ENCODE data around the gene IPO4. TPM values are rescaled to one million over a fixed set of nuclear protein-coding genes. Genes with fewer than 3 reads are reported as not detected.

IPO4 gene
- total and polyA plus RNA-seq, 9 of the 15 experiments (the other 6 are each of a cell fraction or from before 2014, with no cell fraction given), result 7.3 to 122 (median 31.8) TPM

- TF ChIP-seq AFF1 (IDR thresholded peaks at IDR 0.05; ENCODE audit: low read depth in 1 of 2, partially characterized antibody in 2 of 2), result peak in 1 of 2 experiments; percentile 22
- TF ChIP-seq SMARCB1 (IDR thresholded peaks at IDR 0.05; ENCODE audit: insufficient read length, low read depth), result no peak
- TF ChIP-seq CTCFL (IDR thresholded peaks at IDR 0.05; ENCODE audit: borderline replicate concordance, insufficient read depth, low read depth, low read length, poor library complexity, severe bottlenecking), result peak; percentile 32
- peak in 1 of 2 experiments; percentile 26; a peak in 2 of 4 replicates for TF ChIP-seq TBL1XR1 (IDR thresholded peaks at IDR 0.05; ENCODE audit: low read length in 2 of 2)
- peak; percentile 93 for TF ChIP-seq VEZF1 (CRISPR knock-in tag; IDR thresholded peaks at IDR 0.05)
- no peak for TF ChIP-seq CHD1 (IDR thresholded peaks at IDR 0.05; ENCODE audit: low read length)
- no peak for TF ChIP-seq KAT2B (IDR thresholded peaks at IDR 0.05; ENCODE audit: low read depth, low read length)
- 0 out of 2 replicates have a peak, but pooled peaks have one; percentile 51 for TF ChIP-seq GATAD2B (IDR thresholded peaks at IDR 0.05; ENCODE audit: borderline replicate concordance)
- no peak for TF ChIP-seq COPS2 (conservative IDR thresholded peaks at IDR 0.05)
- TF ChIP-seq SP1 (CRISPR knock-in tag; IDR thresholded peaks at IDR 0.05), result peak; percentile 75
- TF ChIP-seq BHLHE40 (IDR thresholded peaks at IDR 0.05; ENCODE audit: low read length), result peak; percentile 79
- peak; percentile 52; the same call in 1 of the 2 replicates for TF ChIP-seq JUND (IDR thresholded peaks at IDR 0.05; ENCODE audit: borderline replicate concordance, low read depth, low read length)
- TF ChIP-seq JUND (tag; IDR thresholded peaks at IDR 0.05; ENCODE audit: borderline replicate concordance, low read depth, low read length), result no peak; the same call in 2 of the 3 replicates
- peak; percentile 33 to 41; a peak in 2 of 4 replicates for TF ChIP-seq TEAD1 (CRISPR knock-in tag; IDR thresholded peaks at IDR 0.05)
- no peak for TF ChIP-seq EZH2 (IDR thresholded peaks at IDR 0.05; ENCODE audit: borderline replicate concordance, low read depth, low read length)
- TF ChIP-seq MAX (CRISPR knock-in tag; IDR thresholded peaks at IDR 0.05), result peak; percentile 66
- TF ChIP-seq EHMT2 (IDR thresholded peaks at IDR 0.05), result no peak
- TF ChIP-seq C11orf30 (IDR thresholded peaks at IDR 0.05; ENCODE audit: low read depth), result no peak
- no peak for TF ChIP-seq ZNF3 (CRISPR knock-in tag; IDR thresholded peaks at IDR 0.05)
These were observed 27.5 kb downstream of the IPO4 start, which contains the start of gene IRF9 (continued) for GRCh38 chr14:24160850-24161804.
